ENCODE results near the gene RGS7. TPM values are rescaled to one million over a fixed set of nuclear protein-coding genes. Genes with fewer than 3 reads are reported as not detected.

RGS7 gene
- total and polyA plus RNA-seq, 2 of the 8 experiments (the other 6 are each of a cell fraction or from before 2014, with no cell fraction given): 1.6 to 3.0 TPM

- TF ChIP-seq CHD7 (IDR thresholded peaks at IDR 0.05; ENCODE audit: insufficient replicate concordance, low read length) (no peak), ASH2L (IDR thresholded peaks at IDR 0.05; ENCODE audit: low read length) (no peak), SIX5 (IDR thresholded peaks at IDR 0.05; ENCODE audit: low read depth, low read length) (no peak), TBP (IDR thresholded peaks at IDR 0.05; ENCODE audit: low read depth, low read length) (no peak), KDM4A (IDR thresholded peaks at IDR 0.05; ENCODE audit: low read depth, low read length, severe bottlenecking) (no peak), RAD21 (IDR thresholded peaks at IDR 0.05 in 1 of 2, conservative IDR thresholded peaks at IDR 0.05 in 1 of 2; ENCODE audit: low read depth in 2 of 2, low read length in 2 of 2) (no peak), SP1 (IDR thresholded peaks at IDR 0.05; ENCODE audit: low read depth, low read length) (no peak), SAP30 (IDR thresholded peaks at IDR 0.05; ENCODE audit: insufficient read depth, insufficient replicate concordance, low read length) (no peak), TEAD4 (IDR thresholded peaks at IDR 0.05; ENCODE audit: low read depth, low read length) (no peak), RNF2 (IDR thresholded peaks at IDR 0.05; ENCODE audit: borderline replicate concordance, low read depth, low read length, missing control alignments, poor library complexity, severe bottlenecking) (no peak), CBX5 (IDR thresholded peaks at IDR 0.05; ENCODE audit: low read depth, low read length) (no peak)
Measured at GRCh38 chr1:241161188-241161689, 195.8 kb downstream of the RGS7 start (continued).
